Measurements from ENCODE around the gene PRH1.

- TF ChIP-seq CTCF (IDR thresholded peaks at IDR 0.05; ENCODE audit: low read depth, low read length) = no peak
- no peak for TF ChIP-seq EZH2phosphoT487 (IDR thresholded peaks at IDR 0.05; ENCODE audit: low read depth)
Observed at GRCh38 chr12:10926269-10926668, 42.2 kb upstream of the PRH1 start.

Data from OCI-LY3 (cell line).